Neural cell (in vitro differentiated cells): ENCODE measurements around the gene ACSL6. TPM values are rescaled to one million over a fixed set of nuclear protein-coding genes. Genes with fewer than 3 reads are reported as not detected.

ENCODE experiments used
- H2AFZ ChIP-seq: fragments of 200-600, 300-800 bp; sonication (generic), shearing (Covaris generic); 2 replicates; pipeline ENCODE4 v1.6.0; 2014; ENCODE audit warnings: low read depth, mild to moderate bottlenecking, antibody characterized with exemption, low read length, moderate library complexity
- H3F3A ChIP-seq: fragments of 200-600 bp; shearing (Covaris generic); 2 replicates; pipeline ENCODE4 v1.6.1; 2016; ENCODE audit warnings: mild to moderate bottlenecking, moderate library complexity, mixed read lengths, antibody characterized with exemption, low read length; ENCODE audit not compliant: insufficient read depth, poor library complexity, severe bottlenecking
- H3K27ac ChIP-seq: fragments of 200-600, 300-800 bp; sonication (generic), shearing (Covaris generic); 2 replicates; pipeline ENCODE4 v1.5.1; 2014; ENCODE audit warnings: mild to moderate bottlenecking, low read length, moderate library complexity
- H3K27me3 ChIP-seq: fragments of 300-800, 200-600 bp; sonication (generic), shearing (Covaris generic); 2 replicates; pipeline ENCODE4 v1.6.0; 2014; ENCODE audit warnings: mild to moderate bottlenecking, low read depth, low read length, moderate library complexity; ENCODE audit not compliant: insufficient read depth
- H3K36me3 ChIP-seq: fragments of 300-800, 200-600 bp; sonication (generic), shearing (Covaris generic); 2 replicates; pipeline ENCODE4 v1.5.1; 2014; ENCODE audit warnings: mild to moderate bottlenecking, antibody characterized with exemption, low read length, moderate library complexity; ENCODE audit not compliant: insufficient read depth
- H3K4me2 ChIP-seq: fragments of 300-800, 200-600 bp; sonication (generic), shearing (Covaris generic); 2 replicates; pipeline ENCODE4 v1.6.0; 2014; ENCODE audit warnings: mild to moderate bottlenecking, low read length
- H3K4me3 ChIP-seq: fragments of 300-800, 200-600 bp; sonication (generic), shearing (Covaris generic); 2 replicates; pipeline ENCODE4 v1.5.1; 2014; ENCODE audit warnings: mild to moderate bottlenecking, low read length, moderate library complexity
- H3K79me2 ChIP-seq: fragments of 200-600 bp; shearing (Covaris generic); replicated peaks from 2 replicates; pipeline ENCODE4 v1.6.0; 2014; ENCODE audit warnings: mild to moderate bottlenecking, low read length, moderate library complexity; ENCODE audit not compliant: insufficient read depth
- H3K9ac ChIP-seq: fragments of 300-800, 200-600 bp; sonication (generic), shearing (Covaris generic); 2 replicates; pipeline ENCODE4 v1.6.1; 2016; ENCODE audit warnings: mild to moderate bottlenecking, low read length, mixed read lengths
- H3K9me2 ChIP-seq: fragments of 200-600 bp; shearing (Covaris generic); 2 replicates; pipeline ENCODE4 v1.6.1; 2016; ENCODE audit warnings: mild to moderate bottlenecking, low read length, mixed read lengths; ENCODE audit not compliant: insufficient read depth
- H3K9me3 ChIP-seq: fragments of 200-600, 300-800 bp; sonication (generic), shearing (Covaris generic); 2 replicates; pipeline ENCODE4 v1.6.1; 2016; ENCODE audit warnings: mild to moderate bottlenecking, mixed run types, low read length, moderate library complexity, mixed read lengths
- H4K20me1 ChIP-seq: fragments of 200-600 bp; shearing (Covaris generic); 2 replicates; pipeline ENCODE4 v1.6.1; 2016; ENCODE audit warnings: mild to moderate bottlenecking, mixed run types; ENCODE audit not compliant: insufficient read depth
- CTCF ChIP-seq: fragments of 450-650 bp; IDR thresholded peaks from 2 replicates; pipeline ENCODE4 v1.5.1; 2014; ENCODE audit warnings: antibody characterized with exemption, mild to moderate bottlenecking, moderate library complexity; ENCODE audit not compliant: poor library complexity, severe bottlenecking
- EP300 ChIP-seq: fragments of 450-650 bp; conservative IDR thresholded peaks from 2 replicates; pipeline ENCODE4 v1.6.1; 2014; ENCODE audit warnings: antibody characterized with exemption, mild to moderate bottlenecking, moderate library complexity; ENCODE audit not compliant: poor library complexity, severe bottlenecking
- EZH2 ChIP-seq: fragments of 200-600, 300-800 bp; shearing (Covaris generic), sonication (generic); IDR thresholded peaks from 2 replicates; pipeline ENCODE4 v1.6.1; 2014; ENCODE audit warnings: antibody characterized with exemption, low read length, borderline replicate concordance, mild to moderate bottlenecking; ENCODE audit not compliant: insufficient read depth, poor library complexity, severe bottlenecking
- MXI1 ChIP-seq: fragments of 450-650 bp; conservative IDR thresholded peaks from 2 replicates; pipeline ENCODE4 v1.6.1; 2014; ENCODE audit warnings: antibody characterized with exemption, mild to moderate bottlenecking; ENCODE audit not compliant: poor library complexity, severe bottlenecking
- POLR2AphosphoS5 ChIP-seq: IDR thresholded peaks from 2 replicates; pipeline ENCODE4 v1.6.1; 2012
- RAD21 ChIP-seq: fragments of 450-650 bp; conservative IDR thresholded peaks from 2 replicates; pipeline ENCODE4 v1.6.1; 2014; ENCODE audit warnings: antibody characterized with exemption, mild to moderate bottlenecking, moderate library complexity
- REST ChIP-seq: IDR thresholded peaks from 2 replicates; pipeline ENCODE4 v1.6.1; 2012; ENCODE audit warnings: borderline replicate concordance
- SMC3 ChIP-seq: fragments of 450-650 bp; conservative IDR thresholded peaks from 2 replicates; pipeline ENCODE4 v1.6.1; 2014; ENCODE audit warnings: antibody characterized with exemption, mild to moderate bottlenecking, moderate library complexity; ENCODE audit not compliant: poor library complexity
- TAF1 ChIP-seq: IDR thresholded peaks from 2 replicates; pipeline ENCODE4 v1.6.1; 2012; ENCODE audit warnings: low read depth
- polyA plus RNA-seq: library from polyadenylated mRNA; depleted of rRNA; stranded (reverse); fragments of >200 nt; gene quantifications from 2 replicates; pipeline ENCODE4 v1.2.3, GENCODE V29; 2014

The ACSL6 gene
- polyA plus RNA-seq, 1 donor from 2014 or later = 30.5 TPM

- H4K20me1 ChIP-seq = no peaks in the 10 kb centered on the region
- no peaks in the 10 kb centered on the region for H3K36me3 ChIP-seq
- no peak overlapping the region for H3K4me2 ChIP-seq
- no peaks in the 10 kb centered on the region for H3K9me3 ChIP-seq
- no peaks in the 10 kb centered on the region for H3K27me3 ChIP-seq
- no peak overlapping the region for H3K4me3 ChIP-seq
- no peaks in the 10 kb centered on the region for H3F3A ChIP-seq
- H3K9me2 ChIP-seq = no peaks in the 10 kb centered on the region
- H3K27ac ChIP-seq = no peak overlapping the region
- H3K9ac ChIP-seq = no peak overlapping the region
- TF ChIP-seq MXI1 (no peak), CTCF (no peak), SMC3 (no peak), POLR2AphosphoS5 (no peak), EZH2 (no peak), TAF1 (no peak), REST (no peak), RAD21 (no peak), EP300 (no peak)
- no peaks in the 10 kb centered on the region for H3K79me2 ChIP-seq
- no peak overlapping the region for H2AFZ ChIP-seq
Observed at GRCh38 chr5:131928957-131929356, 82.5 kb downstream of the ACSL6 start.

- Histone ChIP-seq H3K27ac (no peak overlapping the region), H2AFZ (no peak overlapping the region), H3K4me3 (no peak overlapping the region), H3K36me3 (no peaks in the 10 kb centered on the region), H3F3A (no peaks in the 10 kb centered on the region), H3K9me3 (no peaks in the 10 kb centered on the region), H3K9me2 (no peaks in the 10 kb centered on the region), H3K4me2 (no peak overlapping the region), H4K20me1 (no peaks in the 10 kb centered on the region), H3K27me3 (no peaks in the 10 kb centered on the region), H3K9ac (no peak overlapping the region), H3K79me2 (no peaks in the 10 kb centered on the region)
- TF ChIP-seq SMC3 (no peak), CTCF (no peak), TAF1 (no peak), RAD21 (no peak), REST (no peak), POLR2AphosphoS5 (no peak), EZH2 (no peak), MXI1 (no peak), EP300 (no peak)
Observed at GRCh38 chr5:131926168-131926567, 85.3 kb downstream of the ACSL6 start.
